LNCAP (cell line): ENCODE measurements around the gene NAPA.

ENCODE experiments used
- TF ChIP-seq, protein P1 (sequence below): fragments of 450-650 bp; IDR thresholded peaks from 2 replicates; pipeline ENCODE4 v1.5.1; 2017; ENCODE audit warnings: mild to moderate bottlenecking

Gene NAPA

DNA sequence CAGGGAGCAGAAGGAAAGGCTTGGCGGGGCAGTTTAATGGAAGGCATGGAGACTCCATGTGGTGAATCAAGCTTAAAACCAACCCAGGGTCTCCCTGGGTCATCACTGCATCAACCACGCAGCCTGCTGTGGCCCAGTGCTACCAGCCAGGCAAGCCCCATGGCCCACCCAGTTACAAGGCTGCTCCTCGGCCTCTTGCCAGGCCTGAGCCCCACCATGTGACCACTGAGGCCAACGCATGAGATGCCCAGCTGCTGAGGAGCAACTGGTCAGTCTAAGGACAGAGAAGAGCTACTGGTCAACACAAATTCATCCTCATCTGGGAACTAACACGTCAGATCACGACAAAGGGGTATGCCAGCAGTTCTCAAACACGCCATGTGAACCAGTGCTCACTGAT is 15.5 kb downstream of the NAPA start:
- TF ChIP-seq, protein P1, sequence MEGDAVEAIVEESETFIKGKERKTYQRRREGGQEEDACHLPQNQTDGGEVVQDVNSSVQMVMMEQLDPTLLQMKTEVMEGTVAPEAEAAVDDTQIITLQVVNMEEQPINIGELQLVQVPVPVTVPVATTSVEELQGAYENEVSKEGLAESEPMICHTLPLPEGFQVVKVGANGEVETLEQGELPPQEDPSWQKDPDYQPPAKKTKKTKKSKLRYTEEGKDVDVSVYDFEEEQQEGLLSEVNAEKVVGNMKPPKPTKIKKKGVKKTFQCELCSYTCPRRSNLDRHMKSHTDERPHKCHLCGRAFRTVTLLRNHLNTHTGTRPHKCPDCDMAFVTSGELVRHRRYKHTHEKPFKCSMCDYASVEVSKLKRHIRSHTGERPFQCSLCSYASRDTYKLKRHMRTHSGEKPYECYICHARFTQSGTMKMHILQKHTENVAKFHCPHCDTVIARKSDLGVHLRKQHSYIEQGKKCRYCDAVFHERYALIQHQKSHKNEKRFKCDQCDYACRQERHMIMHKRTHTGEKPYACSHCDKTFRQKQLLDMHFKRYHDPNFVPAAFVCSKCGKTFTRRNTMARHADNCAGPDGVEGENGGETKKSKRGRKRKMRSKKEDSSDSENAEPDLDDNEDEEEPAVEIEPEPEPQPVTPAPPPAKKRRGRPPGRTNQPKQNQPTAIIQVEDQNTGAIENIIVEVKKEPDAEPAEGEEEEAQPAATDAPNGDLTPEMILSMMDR = no peak

DNA sequence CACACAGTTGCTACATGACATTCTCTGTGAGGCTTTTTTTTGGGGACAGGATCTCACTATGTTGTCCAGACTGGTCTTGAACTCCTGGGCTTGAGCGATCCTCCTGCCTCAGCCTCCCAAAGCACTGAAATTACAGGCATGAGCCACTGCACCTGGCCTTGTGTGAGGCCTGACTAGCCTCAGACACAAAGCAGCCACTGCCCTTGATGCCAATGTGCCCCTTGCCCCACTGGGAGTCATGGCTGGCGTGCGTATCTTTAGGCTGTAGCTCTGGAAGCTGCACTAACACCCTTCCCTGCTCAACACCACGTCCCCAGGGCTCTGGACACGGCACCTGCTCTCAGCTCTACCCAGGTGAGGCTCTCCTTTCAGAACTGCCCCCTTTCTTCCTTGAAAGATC is 16.3 kb downstream of the NAPA start:
- TF ChIP-seq, protein P1 = no peak

DNA sequence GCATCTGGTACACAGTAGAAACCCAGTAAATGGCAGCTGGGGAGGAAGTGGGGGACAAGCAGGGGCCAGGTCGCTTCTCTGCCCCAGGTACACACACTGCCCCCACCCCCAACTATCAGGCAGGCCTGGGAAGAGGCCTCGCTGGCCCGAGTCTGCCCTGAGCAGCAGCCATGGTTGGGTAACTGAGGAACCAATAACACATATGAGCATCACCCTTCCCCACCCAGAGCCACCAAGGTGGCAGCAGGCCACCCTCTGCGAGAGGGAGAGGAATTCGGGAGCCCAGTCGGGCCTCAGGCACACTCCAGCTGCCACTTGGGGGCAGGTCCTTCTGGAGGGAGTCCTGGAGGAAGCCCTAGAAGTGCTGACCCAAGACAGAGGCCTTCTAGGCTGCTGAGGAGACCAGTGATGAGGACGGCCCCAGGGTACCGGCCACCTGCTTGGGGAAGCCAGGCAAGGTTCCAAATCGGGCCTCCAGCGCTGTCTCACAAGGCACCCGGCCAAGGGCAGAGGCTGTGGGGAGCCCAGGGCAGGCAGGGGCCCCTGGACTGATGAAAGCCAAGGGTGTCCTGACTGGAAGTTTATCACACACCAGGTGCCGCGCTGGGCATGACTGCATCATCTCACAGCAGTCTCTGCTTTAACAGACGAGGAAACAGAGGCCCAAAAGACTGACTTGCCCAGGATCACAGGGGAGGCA is 16.9 kb downstream of the NAPA start:
- TF ChIP-seq, protein P1 = no peak

DNA sequence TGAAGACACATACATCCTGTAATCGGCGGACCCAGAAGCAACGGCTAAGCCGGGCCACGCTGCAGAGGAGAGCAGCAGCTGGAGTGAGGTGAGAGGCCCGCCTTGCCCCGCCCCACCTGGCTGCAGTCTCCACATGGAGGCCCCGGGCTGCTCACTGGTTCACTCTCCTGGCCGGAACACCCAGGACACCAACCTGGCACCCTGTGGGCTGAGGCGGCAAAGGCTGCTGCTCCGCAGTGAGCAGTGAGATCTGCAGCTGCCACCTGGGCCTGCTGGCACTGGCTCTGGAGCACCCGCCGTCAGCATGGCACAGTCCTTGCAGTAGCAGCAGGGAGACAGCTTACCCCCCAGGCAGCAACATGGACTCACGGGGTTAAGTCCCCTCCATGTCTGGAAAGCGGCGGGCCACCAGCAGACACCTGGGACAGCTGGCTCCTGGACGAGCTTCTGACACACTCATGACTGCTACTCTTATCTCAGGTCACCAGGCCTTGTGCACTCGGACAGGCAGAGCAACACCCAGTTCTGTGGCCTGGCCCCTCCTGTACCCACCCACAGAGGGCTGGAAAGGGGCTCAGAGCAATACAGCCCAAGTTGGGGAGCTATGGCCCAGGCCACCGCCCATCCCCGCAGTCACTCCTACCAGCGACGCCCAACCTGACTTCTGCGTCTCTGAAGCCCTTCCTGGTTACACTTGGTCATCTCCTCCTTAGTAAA is 17.7 kb downstream of the NAPA start:
- TF ChIP-seq, protein P1 = no peak

DNA sequence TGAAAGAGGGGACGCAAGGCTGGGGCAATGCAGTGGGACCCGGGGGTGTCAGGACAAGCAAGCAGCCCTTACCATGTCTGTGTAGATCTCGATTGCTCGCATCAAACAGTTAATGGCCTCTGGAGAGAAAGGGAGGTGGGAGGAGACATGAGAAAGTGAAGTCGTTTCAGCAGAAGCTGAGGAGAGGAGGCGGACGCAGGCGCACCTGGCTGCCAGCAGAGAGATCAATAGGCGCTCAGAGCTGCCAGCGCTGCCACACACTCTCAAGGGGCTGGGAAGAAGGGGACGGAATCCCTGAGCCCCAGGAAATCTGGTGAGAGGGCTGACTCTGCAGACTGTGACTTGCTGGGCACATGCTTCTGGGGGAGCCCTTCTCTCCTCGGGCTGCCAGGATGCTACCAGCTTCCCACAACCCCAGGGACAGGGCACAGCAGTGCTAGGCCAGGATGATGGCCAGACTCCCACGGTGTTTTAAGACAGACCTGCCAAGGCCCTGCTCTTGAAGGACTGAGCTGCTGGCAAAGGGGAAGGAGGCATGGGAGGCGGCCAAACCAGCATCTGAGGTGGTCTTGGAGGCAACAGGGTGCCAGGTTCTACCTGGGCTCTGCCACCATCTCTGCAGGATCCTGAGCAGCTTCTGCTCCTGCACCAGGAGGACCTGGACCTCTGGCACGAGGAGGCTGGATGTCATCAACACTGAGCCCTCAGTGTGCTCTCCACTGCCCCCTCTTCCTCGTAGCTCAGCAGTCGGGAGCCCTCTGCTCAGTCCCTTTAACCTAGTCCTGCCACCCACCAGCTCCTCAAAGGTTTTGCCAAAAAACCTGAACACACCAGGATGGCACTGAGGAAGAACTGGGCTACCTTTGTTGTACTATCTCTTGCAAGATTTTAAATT is 19.1 kb downstream of the NAPA start:
- TF ChIP-seq, protein P1 = no peak

DNA sequence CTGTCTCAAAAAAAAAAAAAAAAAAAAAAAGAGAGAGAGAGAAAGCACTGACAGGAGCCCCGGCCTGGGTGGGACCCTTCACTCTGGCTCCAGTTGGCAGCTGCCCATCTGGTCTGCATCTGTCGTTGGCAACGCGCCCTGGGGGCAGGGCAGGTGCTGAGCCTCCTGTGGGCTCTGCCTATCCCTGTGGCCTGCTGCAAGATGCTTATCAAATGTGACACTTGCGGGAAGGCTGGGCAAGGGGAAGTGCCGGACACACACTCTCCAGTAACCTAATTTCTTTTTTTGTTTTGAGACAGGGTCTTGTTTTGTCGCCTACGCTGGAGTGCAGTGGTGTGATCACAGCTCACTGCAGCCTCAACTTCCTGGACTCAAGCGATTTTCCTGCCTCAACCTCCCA is 20.1 kb downstream of the NAPA start:
- TF ChIP-seq, protein P1 = no peak

DNA sequence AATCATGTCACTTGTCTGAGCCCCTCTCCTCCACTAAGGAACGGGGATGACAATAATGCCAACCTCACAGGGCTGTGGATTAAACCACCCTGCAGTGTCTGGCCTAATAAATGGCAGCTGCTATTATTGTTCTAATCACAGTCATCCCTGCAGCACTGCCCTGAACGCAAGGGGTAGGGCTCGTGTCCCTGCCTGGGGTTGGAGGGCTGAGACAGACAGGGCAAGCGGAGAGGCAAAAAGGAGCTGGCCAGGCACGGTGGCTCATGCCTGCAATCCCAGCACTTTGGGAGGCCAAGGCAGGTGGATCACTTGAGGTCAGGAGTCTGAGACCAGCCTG is 20.7 kb downstream of the NAPA start:
- TF ChIP-seq, protein P1 = no peak
